Measurements from ENCODE around the gene TRAF2. TPM values are rescaled to one million over a fixed set of nuclear protein-coding genes. Genes with fewer than 3 reads are reported as not detected.

Gene TRAF2
- total and polyA plus RNA-seq, 2 of the 13 experiments (the other 11 are each of a cell fraction or from before 2014, with no cell fraction given) = 12.4 to 13.6 TPM

GRCh38 chr9:136943291-136944211, 57.2 kb downstream of the TRAF2 start (continued):
- 0 out of 2 replicates have a peak, but pooled peaks have one; percentile 24 for TF ChIP-seq ETS1 (CRISPR knock-in tag; IDR thresholded peaks at IDR 0.05)
- TF ChIP-seq ZNF512 (CRISPR knock-in tag; IDR thresholded peaks at IDR 0.05) = no peak
- TF ChIP-seq, protein P1, sequence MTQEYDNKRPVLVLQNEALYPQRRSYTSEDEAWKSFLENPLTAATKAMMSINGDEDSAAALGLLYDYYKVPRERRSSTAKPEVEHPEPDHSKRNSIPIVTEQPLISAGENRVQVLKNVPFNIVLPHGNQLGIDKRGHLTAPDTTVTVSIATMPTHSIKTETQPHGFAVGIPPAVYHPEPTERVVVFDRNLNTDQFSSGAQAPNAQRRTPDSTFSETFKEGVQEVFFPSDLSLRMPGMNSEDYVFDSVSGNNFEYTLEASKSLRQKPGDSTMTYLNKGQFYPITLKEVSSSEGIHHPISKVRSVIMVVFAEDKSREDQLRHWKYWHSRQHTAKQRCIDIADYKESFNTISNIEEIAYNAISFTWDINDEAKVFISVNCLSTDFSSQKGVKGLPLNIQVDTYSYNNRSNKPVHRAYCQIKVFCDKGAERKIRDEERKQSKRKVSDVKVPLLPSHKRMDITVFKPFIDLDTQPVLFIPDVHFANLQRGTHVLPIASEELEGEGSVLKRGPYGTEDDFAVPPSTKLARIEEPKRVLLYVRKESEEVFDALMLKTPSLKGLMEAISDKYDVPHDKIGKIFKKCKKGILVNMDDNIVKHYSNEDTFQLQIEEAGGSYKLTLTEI (CRISPR knock-in tag; conservative IDR thresholded peaks at IDR 0.05) = no peak
- TF ChIP-seq SNAI1 (CRISPR knock-in tag; IDR thresholded peaks at IDR 0.05; ENCODE audit: borderline replicate concordance) = no peak
- no peak for TF ChIP-seq SETDB1 (CRISPR knock-in tag; IDR thresholded peaks at IDR 0.05; ENCODE audit: borderline replicate concordance)
- TF ChIP-seq KDM5A (IDR thresholded peaks at IDR 0.05; ENCODE audit: borderline replicate concordance, low read length) = no peak
- TF ChIP-seq ZNF274 (CRISPR knock-in tag; IDR thresholded peaks at IDR 0.05) = 0 out of 2 replicates have a peak, but pooled peaks have one; percentile 40
- peak; percentile 56 for TF ChIP-seq ZNF687 (CRISPR knock-in tag; IDR thresholded peaks at IDR 0.05)
- TF ChIP-seq ZNF232 (CRISPR knock-in tag; IDR thresholded peaks at IDR 0.05; ENCODE audit: borderline replicate concordance) = peak; percentile 57; the same call in 1 of the 2 replicates
- TF ChIP-seq, protein P2, sequence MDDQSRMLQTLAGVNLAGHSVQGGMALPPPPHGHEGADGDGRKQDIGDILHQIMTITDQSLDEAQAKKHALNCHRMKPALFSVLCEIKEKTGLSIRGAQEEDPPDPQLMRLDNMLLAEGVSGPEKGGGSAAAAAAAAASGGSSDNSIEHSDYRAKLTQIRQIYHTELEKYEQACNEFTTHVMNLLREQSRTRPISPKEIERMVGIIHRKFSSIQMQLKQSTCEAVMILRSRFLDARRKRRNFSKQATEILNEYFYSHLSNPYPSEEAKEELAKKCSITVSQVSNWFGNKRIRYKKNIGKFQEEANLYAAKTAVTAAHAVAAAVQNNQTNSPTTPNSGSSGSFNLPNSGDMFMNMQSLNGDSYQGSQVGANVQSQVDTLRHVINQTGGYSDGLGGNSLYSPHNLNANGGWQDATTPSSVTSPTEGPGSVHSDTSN (CRISPR knock-in tag; IDR thresholded peaks at IDR 0.05; ENCODE audit: borderline replicate concordance) = no peak
- TF ChIP-seq ZBTB21 (CRISPR knock-in tag; IDR thresholded peaks at IDR 0.05) = no peak
- no peak for TF ChIP-seq DDIT3 (CRISPR knock-in tag; IDR thresholded peaks at IDR 0.05)
